ENCODE measurements around the gene CTRL. TPM values are rescaled to one million over a fixed set of nuclear protein-coding genes. Genes with fewer than 3 reads are reported as not detected.
A peak's percentile ranks its signal among the peaks of the same experiment; 100 is the strongest.

CTRL gene
- total RNA-seq, 1 experiment from 2014 or later, result 2.0 TPM

DNA sequence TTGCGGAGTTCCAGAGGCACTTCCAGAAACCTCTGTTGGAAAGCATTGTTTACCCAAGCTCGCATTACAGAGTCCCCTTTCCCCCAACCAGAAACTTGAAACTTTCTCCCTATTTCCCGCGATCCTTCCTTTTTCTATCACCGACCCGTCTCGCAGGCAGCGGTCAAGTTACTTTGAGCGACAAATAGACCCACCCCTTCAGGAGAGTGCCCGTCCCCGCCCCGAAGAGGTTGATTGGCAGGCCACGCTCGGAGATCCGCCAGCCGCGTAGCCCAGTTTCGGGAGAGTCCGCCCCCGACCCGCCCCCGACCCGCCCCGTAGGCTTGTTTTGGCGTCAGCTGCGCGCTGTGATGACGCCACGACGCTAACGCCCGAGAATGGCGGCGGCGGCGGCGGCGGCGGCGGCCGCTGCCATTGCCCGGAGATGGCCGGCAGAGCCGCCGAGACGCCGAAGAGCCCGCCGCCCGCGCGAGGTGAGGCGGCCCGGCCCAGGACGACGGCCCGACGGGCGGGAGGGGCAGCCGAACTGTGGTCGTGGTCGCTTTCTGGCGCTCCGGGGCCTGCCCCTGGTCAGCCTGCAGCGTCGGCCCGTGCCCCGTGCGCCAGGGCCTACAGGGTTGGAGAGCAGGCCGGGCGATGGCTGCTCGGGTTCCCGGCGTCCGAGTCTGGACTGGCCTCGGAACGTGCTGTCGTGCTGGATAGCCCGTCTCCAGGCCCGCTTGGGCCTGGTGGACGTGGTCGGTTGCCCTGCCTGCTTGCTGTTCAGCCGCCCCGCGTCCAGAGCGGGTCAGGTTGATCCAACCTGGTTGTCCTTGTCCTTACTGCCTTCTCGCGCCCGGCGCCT, 38.5 kb downstream of the CTRL start, which contains the start of gene PSKH1:
Gene PSKH1 (plus strand): TSS at position 356 of the 844 bp plus-strand sequence. CDS start 15,496 bp downstream, outside the sequence.
- Histone ChIP-seq H3K4me1 (ENCODE audit: control insufficient read depth, insufficient read depth, low read length) (no peaks in the 10 kb centered on the region), H3K9me3 (ENCODE audit: control insufficient read depth, insufficient read depth, low read depth, low read length) (no peaks in the 10 kb centered on the region), H3K27me3 (ENCODE audit: control insufficient read depth, insufficient read depth, low read length) (no peaks in the 10 kb centered on the region), H3K27ac (ENCODE audit: low read length) (peak within 1 kb of the TSS; percentile 86), H3K4me3 (ENCODE audit: low read depth in 2 of 2, low read length in 2 of 2) (peak within 1 kb of the TSS; percentile 80 to 83), H3K36me3 (ENCODE audit: control insufficient read depth, insufficient read depth, low read length) (no peaks in the 10 kb centered on the region; the same call in 1 of the 2 replicates)
- CTCF ChIA-PET, result interaction anchor here (0.6 kb wide), 1 partner anchor 16 kb away, joined by 6 read pairs; no protein-coding TSS in a partner anchor
- POLR2A ChIA-PET, result no interaction called here
- in situ Hi-C loops (cut with HindIII; ENCODE audit: low pct_unique_long_range_greater_than_20kb, low sequenced_read_pairs), result no loop called here
- DNase-seq (ENCODE audit: low read depth, low spot score) (peak; percentile 46), ATAC-seq (peak; percentile 99)
- intact Hi-C loops (cut with micrococcal nuclease; ENCODE audit: unreplicated experiment), result no loop called here
- no TSS peak for BruUV-seq (replicated peaks)
- no peak; the same call in 1 of the 2 replicates for TF ChIP-seq POLR2AphosphoS5 (IDR thresholded peaks at IDR 0.05; ENCODE audit: low read depth, low read length)

DNA sequence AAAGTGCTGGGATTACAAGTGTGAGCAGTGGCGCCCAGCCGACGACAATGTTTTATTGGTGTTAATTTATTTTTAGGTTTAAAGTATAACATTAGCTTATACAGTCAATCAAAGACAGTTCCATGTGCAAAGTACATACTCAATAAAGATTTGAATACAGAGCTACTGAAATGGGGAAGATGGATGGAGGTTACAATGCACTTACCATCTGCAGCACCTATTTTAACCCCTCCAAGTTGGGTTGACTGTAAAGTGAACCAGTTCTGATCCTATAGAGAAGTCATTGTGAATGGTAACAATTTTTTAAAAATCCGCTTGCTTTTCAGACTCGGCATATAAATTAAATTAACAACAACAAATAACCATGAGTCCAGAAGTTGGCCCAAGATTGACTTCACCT, 39.3 kb downstream of the CTRL start:
- BruUV-seq (replicated peaks), result no TSS peak
- DNase-seq (ENCODE audit: low read depth, low spot score) (no peak), ATAC-seq (no peak)
- Histone ChIP-seq H3K4me3 (ENCODE audit: low read depth in 2 of 2, low read length in 2 of 2) (peak overlapping the region; percentile 63 to 83), H3K36me3 (ENCODE audit: control insufficient read depth, insufficient read depth, low read length) (no peaks in the 10 kb centered on the region; the same call in 1 of the 2 replicates), H3K9me3 (ENCODE audit: control insufficient read depth, insufficient read depth, low read depth, low read length) (no peaks in the 10 kb centered on the region), H3K27me3 (ENCODE audit: control insufficient read depth, insufficient read depth, low read length) (no peaks in the 10 kb centered on the region), H3K27ac (ENCODE audit: low read length) (peak overlapping the region; percentile 67), H3K4me1 (ENCODE audit: control insufficient read depth, insufficient read depth, low read length) (no peaks in the 10 kb centered on the region)
- intact Hi-C loops (cut with micrococcal nuclease; ENCODE audit: unreplicated experiment) (no loop called here), in situ Hi-C loops (cut with HindIII; ENCODE audit: low pct_unique_long_range_greater_than_20kb, low sequenced_read_pairs) (no loop called here)
- TF ChIP-seq, protein P1, sequence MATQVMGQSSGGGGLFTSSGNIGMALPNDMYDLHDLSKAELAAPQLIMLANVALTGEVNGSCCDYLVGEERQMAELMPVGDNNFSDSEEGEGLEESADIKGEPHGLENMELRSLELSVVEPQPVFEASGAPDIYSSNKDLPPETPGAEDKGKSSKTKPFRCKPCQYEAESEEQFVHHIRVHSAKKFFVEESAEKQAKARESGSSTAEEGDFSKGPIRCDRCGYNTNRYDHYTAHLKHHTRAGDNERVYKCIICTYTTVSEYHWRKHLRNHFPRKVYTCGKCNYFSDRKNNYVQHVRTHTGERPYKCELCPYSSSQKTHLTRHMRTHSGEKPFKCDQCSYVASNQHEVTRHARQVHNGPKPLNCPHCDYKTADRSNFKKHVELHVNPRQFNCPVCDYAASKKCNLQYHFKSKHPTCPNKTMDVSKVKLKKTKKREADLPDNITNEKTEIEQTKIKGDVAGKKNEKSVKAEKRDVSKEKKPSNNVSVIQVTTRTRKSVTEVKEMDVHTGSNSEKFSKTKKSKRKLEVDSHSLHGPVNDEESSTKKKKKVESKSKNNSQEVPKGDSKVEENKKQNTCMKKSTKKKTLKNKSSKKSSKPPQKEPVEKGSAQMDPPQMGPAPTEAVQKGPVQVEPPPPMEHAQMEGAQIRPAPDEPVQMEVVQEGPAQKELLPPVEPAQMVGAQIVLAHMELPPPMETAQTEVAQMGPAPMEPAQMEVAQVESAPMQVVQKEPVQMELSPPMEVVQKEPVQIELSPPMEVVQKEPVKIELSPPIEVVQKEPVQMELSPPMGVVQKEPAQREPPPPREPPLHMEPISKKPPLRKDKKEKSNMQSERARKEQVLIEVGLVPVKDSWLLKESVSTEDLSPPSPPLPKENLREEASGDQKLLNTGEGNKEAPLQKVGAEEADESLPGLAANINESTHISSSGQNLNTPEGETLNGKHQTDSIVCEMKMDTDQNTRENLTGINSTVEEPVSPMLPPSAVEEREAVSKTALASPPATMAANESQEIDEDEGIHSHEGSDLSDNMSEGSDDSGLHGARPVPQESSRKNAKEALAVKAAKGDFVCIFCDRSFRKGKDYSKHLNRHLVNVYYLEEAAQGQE (IDR thresholded peaks at IDR 0.05; ENCODE audit: insufficient read depth in 1 of 2, low read depth in 2 of 2, low read length in 1 of 2), result no peak
- TF ChIP-seq TCF7L2 (IDR thresholded peaks at IDR 0.05; ENCODE audit: low read depth, low read length) (no peak), SIN3A (IDR thresholded peaks at IDR 0.05; ENCODE audit: borderline replicate concordance, insufficient read depth, low read depth, low read length) (no peak), POLR2AphosphoS5 (IDR thresholded peaks at IDR 0.05; ENCODE audit: low read depth, low read length) (no peak)
- TF ChIP-seq, protein P2, sequence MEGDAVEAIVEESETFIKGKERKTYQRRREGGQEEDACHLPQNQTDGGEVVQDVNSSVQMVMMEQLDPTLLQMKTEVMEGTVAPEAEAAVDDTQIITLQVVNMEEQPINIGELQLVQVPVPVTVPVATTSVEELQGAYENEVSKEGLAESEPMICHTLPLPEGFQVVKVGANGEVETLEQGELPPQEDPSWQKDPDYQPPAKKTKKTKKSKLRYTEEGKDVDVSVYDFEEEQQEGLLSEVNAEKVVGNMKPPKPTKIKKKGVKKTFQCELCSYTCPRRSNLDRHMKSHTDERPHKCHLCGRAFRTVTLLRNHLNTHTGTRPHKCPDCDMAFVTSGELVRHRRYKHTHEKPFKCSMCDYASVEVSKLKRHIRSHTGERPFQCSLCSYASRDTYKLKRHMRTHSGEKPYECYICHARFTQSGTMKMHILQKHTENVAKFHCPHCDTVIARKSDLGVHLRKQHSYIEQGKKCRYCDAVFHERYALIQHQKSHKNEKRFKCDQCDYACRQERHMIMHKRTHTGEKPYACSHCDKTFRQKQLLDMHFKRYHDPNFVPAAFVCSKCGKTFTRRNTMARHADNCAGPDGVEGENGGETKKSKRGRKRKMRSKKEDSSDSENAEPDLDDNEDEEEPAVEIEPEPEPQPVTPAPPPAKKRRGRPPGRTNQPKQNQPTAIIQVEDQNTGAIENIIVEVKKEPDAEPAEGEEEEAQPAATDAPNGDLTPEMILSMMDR (IDR thresholded peaks at IDR 0.05), result no peak
- ChIA-PET POLR2A (no interaction called here), CTCF (no interaction called here)

DNA sequence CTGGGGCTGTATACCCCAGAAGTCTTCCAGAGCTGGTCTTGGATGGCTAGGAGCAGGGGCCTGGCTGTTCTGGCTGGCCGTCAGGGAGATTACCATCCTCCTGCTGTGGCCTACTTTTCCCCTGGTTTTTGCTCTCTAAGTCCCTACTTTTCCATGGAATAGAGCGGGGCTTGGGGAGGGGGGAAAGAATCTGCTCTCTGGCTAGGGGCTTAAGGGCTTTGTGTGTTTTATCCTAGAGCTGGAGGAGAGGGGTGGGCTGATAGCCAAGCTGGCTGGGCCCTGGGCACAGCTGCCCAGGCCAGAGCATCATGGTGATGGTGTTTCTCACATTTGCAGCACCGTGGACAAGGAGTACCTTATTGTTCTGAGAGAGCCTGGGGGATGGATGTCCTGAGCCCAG, 43.3 kb downstream of the CTRL start:
- ChIA-PET POLR2A (no interaction called here), CTCF (no interaction called here)
- H3K4me3 ChIP-seq (ENCODE audit: low read depth in 2 of 2, low read length in 2 of 2), result no peak overlapping the region
- no TSS peak for BruUV-seq (replicated peaks)
- no peaks in the 10 kb centered on the region; the same call in 1 of the 2 replicates for H3K36me3 ChIP-seq (ENCODE audit: control insufficient read depth, insufficient read depth, low read length)
- H3K27me3 ChIP-seq (ENCODE audit: control insufficient read depth, insufficient read depth, low read length), result no peaks in the 10 kb centered on the region
- DNase-seq (ENCODE audit: low read depth, low spot score) (no peak), ATAC-seq (no peak)
- H3K4me1 ChIP-seq (ENCODE audit: control insufficient read depth, insufficient read depth, low read length), result no peaks in the 10 kb centered on the region
- TF ChIP-seq, protein P2 (IDR thresholded peaks at IDR 0.05), result no peak
- TF ChIP-seq, protein P1 (IDR thresholded peaks at IDR 0.05; ENCODE audit: insufficient read depth in 1 of 2, low read depth in 2 of 2, low read length in 1 of 2), result no peak
- no peak for TF ChIP-seq POLR2AphosphoS5 (IDR thresholded peaks at IDR 0.05; ENCODE audit: low read depth, low read length)
- TF ChIP-seq SIN3A (IDR thresholded peaks at IDR 0.05; ENCODE audit: borderline replicate concordance, insufficient read depth, low read depth, low read length), result no peak
- TF ChIP-seq TCF7L2 (IDR thresholded peaks at IDR 0.05; ENCODE audit: low read depth, low read length), result no peak
- in situ Hi-C loops (cut with HindIII; ENCODE audit: low pct_unique_long_range_greater_than_20kb, low sequenced_read_pairs), result no loop called here
- H3K27ac ChIP-seq (ENCODE audit: low read length), result no peak overlapping the region
- H3K9me3 ChIP-seq (ENCODE audit: control insufficient read depth, insufficient read depth, low read depth, low read length), result no peaks in the 10 kb centered on the region
- intact Hi-C loops (cut with micrococcal nuclease; ENCODE audit: unreplicated experiment), result no loop called here
